MM.1S (cell line): ENCODE measurements around the gene ZMYND10.
A peak's percentile ranks its signal among the peaks of the same experiment; 100 is the strongest.

Experiments used
- DNase-seq: peaks from one replicate; pipeline ENCODE4 v3.0.0-alpha.2; 2015
- H2AFZ ChIP-seq: fragments of 300-600 bp; sonication (generic); 2 replicates; pipeline ENCODE4 v1.6.0; 2016; ENCODE audit warnings: antibody characterized with exemption, low read length
- H3F3A ChIP-seq: fragments of 300-600 bp; sonication (generic); 2 replicates; pipeline ENCODE4 v1.6.1; 2016; ENCODE audit warnings: mild to moderate bottlenecking, antibody characterized with exemption, low read length, moderate library complexity, mixed read lengths; ENCODE audit not compliant: insufficient read depth
- H3K27ac ChIP-seq: fragments of 300-600 bp; sonication (generic); 2 replicates; pipeline ENCODE4 v1.5.1; 2016; ENCODE audit warnings: mild to moderate bottlenecking, low read length
- H3K27me3 ChIP-seq: fragments of 300-600 bp; sonication (generic); replicated peaks from 2 replicates; pipeline ENCODE4 v1.6.0; 2016; ENCODE audit warnings: low read length; ENCODE audit not compliant: insufficient read depth
- H3K36me3 ChIP-seq: fragments of 300-600 bp; sonication (generic); replicated peaks from 2 replicates; pipeline ENCODE4 v1.6.1; 2016; ENCODE audit warnings: mild to moderate bottlenecking, low read length, mixed read lengths; ENCODE audit not compliant: insufficient read depth
- H3K4me1 ChIP-seq: fragments of 300-600 bp; sonication (generic); 2 replicates; pipeline ENCODE4 v1.6.1; 2016; ENCODE audit warnings: low read length, mixed read lengths
- H3K4me2 ChIP-seq: fragments of 300-600 bp; sonication (generic); 2 replicates; pipeline ENCODE4 v1.6.0; 2016; ENCODE audit warnings: low read depth, low read length
- H3K4me3 ChIP-seq: fragments of 300-600 bp; sonication (generic); 2 replicates; pipeline ENCODE4 v1.5.1; 2016; ENCODE audit warnings: low read length, mixed read lengths
- H3K79me2 ChIP-seq: fragments of 300-600 bp; sonication (generic); 2 replicates; pipeline ENCODE4 v1.6.1; 2016; ENCODE audit warnings: mixed run types, low read length, mixed read lengths
- H3K9ac ChIP-seq: fragments of 300-600 bp; sonication (generic); 2 replicates; pipeline ENCODE4 v1.6.1; 2016; ENCODE audit warnings: low read length, mixed read lengths
- H3K9me2 ChIP-seq: fragments of 300-600 bp; sonication (generic); replicated peaks from 2 replicates; pipeline ENCODE4 v1.6.1; 2016; ENCODE audit warnings: mild to moderate bottlenecking, low read length, mixed read lengths; ENCODE audit not compliant: insufficient read depth
- H3K9me3 ChIP-seq: fragments of 300-600 bp; sonication (generic); replicated peaks from 2 replicates; pipeline ENCODE4 v1.6.1; 2016; ENCODE audit warnings: mild to moderate bottlenecking, low read length, mixed read lengths; ENCODE audit not compliant: insufficient read depth
- H4K20me1 ChIP-seq: fragments of 300-600 bp; sonication (generic); 2 replicates; pipeline ENCODE4 v1.6.1; 2016; ENCODE audit warnings: mild to moderate bottlenecking, low read length, moderate library complexity, mixed read lengths; ENCODE audit not compliant: insufficient read depth
- CTCF ChIP-seq: fragments of 300-600 bp; sonication (generic); IDR thresholded peaks from 2 replicates; pipeline ENCODE4 v1.5.1; 2016; ENCODE audit warnings: antibody characterized with exemption, low read length, mixed read lengths
- EZH2 ChIP-seq: fragments of 300-600 bp; sonication (generic); optimal IDR thresholded peaks from 2 replicates; pipeline ENCODE3; 2017; ENCODE audit warnings: low read depth, mild to moderate bottlenecking, antibody characterized with exemption, low read length, mixed read lengths
- EZH2phosphoT487 ChIP-seq: fragments of 300-600 bp; sonication (generic); IDR thresholded peaks from 2 replicates; pipeline ENCODE4 v1.6.1; 2018; ENCODE audit warnings: antibody characterized with exemption, low read length

ZMYND10 gene

GRCh38 chr3:50298836-50299637 is 46.5 kb downstream of the ZMYND10 start, which contains the start of the genes HYAL3 and NAA80:
Gene HYAL3 (minus strand): TSS chr3:50299405. CDS start chr3:50295602, 3,803 bp downstream.
Gene NAA80 (minus strand): TSS chr3:50299405. CDS start chr3:50297463, 1,942 bp downstream.
- H3K36me3 ChIP-seq = no peaks in the 10 kb centered on the region

GRCh38 chr3:50297896-50298725 is 47.4 kb downstream of the ZMYND10 start:
- no peak for DNase-seq
- Histone ChIP-seq H3K9ac (peak overlapping the region; percentile 86), H3K36me3 (no peaks in the 10 kb centered on the region), H3K4me1 (peaks cover 12% of the 10 kb centered on the region; the same call in 1 of the 2 replicates), H3K9me3 (no peaks in the 10 kb centered on the region), H3K4me2 (peak overlapping the region; percentile 99), H3K9me2 (no peaks in the 10 kb centered on the region), H3K79me2 (peaks cover 11% of the 10 kb centered on the region; the same call in 1 of the 2 replicates), H3K27me3 (no peaks in the 10 kb centered on the region), H4K20me1 (no peaks in the 10 kb centered on the region), H3F3A (peaks cover 4% of the 10 kb centered on the region; the same call in 1 of the 2 replicates), H3K27ac (no peak overlapping the region), H2AFZ (peak overlapping the region; percentile 98; the same call in 1 of the 2 replicates), H3K4me3 (peak overlapping the region; percentile 98)
- no peak for TF ChIP-seq CTCF
- TF ChIP-seq EZH2 = no peak
- TF ChIP-seq EZH2phosphoT487 = no peak

More at GRCh38 chr3:50298836-50299637, 46.5 kb downstream of the ZMYND10 start, which contains the start of the genes HYAL3 and NAA80:
- Histone ChIP-seq H2AFZ (peak within 1 kb of the TSS; percentile 98), H4K20me1 (no peaks in the 10 kb centered on the region), H3K9ac (peak within 1 kb of the TSS; percentile 86), H3K9me3 (no peaks in the 10 kb centered on the region), H3F3A (peaks cover 4% of the 10 kb centered on the region; the same call in 1 of the 2 replicates), H3K27me3 (no peaks in the 10 kb centered on the region), H3K79me2 (peaks cover 11% of the 10 kb centered on the region; the same call in 1 of the 2 replicates), H3K4me3 (peak within 1 kb of the TSS; percentile 98), H3K4me1 (peaks cover 12% of the 10 kb centered on the region; the same call in 1 of the 2 replicates), H3K9me2 (no peaks in the 10 kb centered on the region), H3K4me2 (peak within 1 kb of the TSS; percentile 99), H3K27ac (peak within 1 kb of the TSS; percentile 67; the same call in 1 of the 2 replicates)
- peak; percentile 98 for DNase-seq
- TF ChIP-seq CTCF (peak; percentile 51), EZH2phosphoT487 (no peak)

GRCh38 chr3:50297384-50297775 is 48.2 kb downstream of the ZMYND10 start:
- peaks cover 17% of the 10 kb centered on the region for H3K4me1 ChIP-seq
- no peak overlapping the region for H3K27ac ChIP-seq
- no peaks in the 10 kb centered on the region for H3K9me2 ChIP-seq
- no peak overlapping the region for H2AFZ ChIP-seq
- H3K4me2 ChIP-seq = no peak overlapping the region
- peaks cover 11% of the 10 kb centered on the region; the same call in 1 of the 2 replicates for H3K79me2 ChIP-seq
- H4K20me1 ChIP-seq = no peaks in the 10 kb centered on the region
- H3K4me3 ChIP-seq = no peak overlapping the region
- TF ChIP-seq EZH2 (no peak), CTCF (no peak), EZH2phosphoT487 (no peak)
- no peaks in the 10 kb centered on the region for H3K9me3 ChIP-seq
- peaks cover 4% of the 10 kb centered on the region; the same call in 1 of the 2 replicates for H3F3A ChIP-seq
- DNase-seq = no peak
- H3K27me3 ChIP-seq = no peaks in the 10 kb centered on the region
- no peaks in the 10 kb centered on the region for H3K36me3 ChIP-seq
- H3K9ac ChIP-seq = no peak overlapping the region
